ENCODE measurements around the gene TMEM82.

Gene TMEM82

DNA sequence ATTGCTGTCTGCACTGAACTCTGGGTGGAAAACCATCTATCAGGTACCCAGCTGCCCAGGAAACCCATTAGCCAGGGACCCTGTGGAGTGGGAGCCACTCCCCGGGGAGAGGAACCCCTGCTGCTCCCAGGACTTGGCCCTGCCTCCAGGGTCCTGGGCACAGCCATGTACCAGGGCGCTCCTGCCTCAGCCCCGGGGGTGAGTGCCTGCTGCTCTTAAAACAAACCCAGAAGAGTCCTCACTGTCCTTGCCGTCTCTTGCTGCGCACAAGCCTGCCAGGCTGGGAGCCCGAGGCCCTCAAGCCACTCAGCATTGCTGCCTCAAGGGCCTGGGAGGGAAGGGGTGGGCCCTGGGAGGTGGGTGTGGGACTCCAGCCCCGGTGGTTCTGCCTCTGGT is 9.6 kb upstream of the TMEM82 start:
- TF ChIP-seq NFIC (IDR thresholded peaks at IDR 0.05): no peak
- TF ChIP-seq, protein P1, sequence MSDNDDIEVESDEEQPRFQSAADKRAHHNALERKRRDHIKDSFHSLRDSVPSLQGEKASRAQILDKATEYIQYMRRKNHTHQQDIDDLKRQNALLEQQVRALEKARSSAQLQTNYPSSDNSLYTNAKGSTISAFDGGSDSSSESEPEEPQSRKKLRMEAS (IDR thresholded peaks at IDR 0.05): no peak
- no peak for TF ChIP-seq RAD21 (IDR thresholded peaks at IDR 0.05; ENCODE audit: low read depth)
- TF ChIP-seq, protein P2, sequence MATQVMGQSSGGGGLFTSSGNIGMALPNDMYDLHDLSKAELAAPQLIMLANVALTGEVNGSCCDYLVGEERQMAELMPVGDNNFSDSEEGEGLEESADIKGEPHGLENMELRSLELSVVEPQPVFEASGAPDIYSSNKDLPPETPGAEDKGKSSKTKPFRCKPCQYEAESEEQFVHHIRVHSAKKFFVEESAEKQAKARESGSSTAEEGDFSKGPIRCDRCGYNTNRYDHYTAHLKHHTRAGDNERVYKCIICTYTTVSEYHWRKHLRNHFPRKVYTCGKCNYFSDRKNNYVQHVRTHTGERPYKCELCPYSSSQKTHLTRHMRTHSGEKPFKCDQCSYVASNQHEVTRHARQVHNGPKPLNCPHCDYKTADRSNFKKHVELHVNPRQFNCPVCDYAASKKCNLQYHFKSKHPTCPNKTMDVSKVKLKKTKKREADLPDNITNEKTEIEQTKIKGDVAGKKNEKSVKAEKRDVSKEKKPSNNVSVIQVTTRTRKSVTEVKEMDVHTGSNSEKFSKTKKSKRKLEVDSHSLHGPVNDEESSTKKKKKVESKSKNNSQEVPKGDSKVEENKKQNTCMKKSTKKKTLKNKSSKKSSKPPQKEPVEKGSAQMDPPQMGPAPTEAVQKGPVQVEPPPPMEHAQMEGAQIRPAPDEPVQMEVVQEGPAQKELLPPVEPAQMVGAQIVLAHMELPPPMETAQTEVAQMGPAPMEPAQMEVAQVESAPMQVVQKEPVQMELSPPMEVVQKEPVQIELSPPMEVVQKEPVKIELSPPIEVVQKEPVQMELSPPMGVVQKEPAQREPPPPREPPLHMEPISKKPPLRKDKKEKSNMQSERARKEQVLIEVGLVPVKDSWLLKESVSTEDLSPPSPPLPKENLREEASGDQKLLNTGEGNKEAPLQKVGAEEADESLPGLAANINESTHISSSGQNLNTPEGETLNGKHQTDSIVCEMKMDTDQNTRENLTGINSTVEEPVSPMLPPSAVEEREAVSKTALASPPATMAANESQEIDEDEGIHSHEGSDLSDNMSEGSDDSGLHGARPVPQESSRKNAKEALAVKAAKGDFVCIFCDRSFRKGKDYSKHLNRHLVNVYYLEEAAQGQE (IDR thresholded peaks at IDR 0.05; ENCODE audit: low read depth): no peak
- TF ChIP-seq EGR1 (IDR thresholded peaks at IDR 0.05): no peak
- no peak for TF ChIP-seq CREB1 (IDR thresholded peaks at IDR 0.05; ENCODE audit: low read depth)
- no peak for TF ChIP-seq FOXM1 (IDR thresholded peaks at IDR 0.05; ENCODE audit: borderline replicate concordance, low read depth)
- no peak for TF ChIP-seq EP300 (IDR thresholded peaks at IDR 0.05; ENCODE audit: borderline replicate concordance)
- no peak for TF ChIP-seq ZBTB7A (IDR thresholded peaks at IDR 0.05; ENCODE audit: low read depth)
- no peak for TF ChIP-seq TCF12 (IDR thresholded peaks at IDR 0.05; ENCODE audit: low read depth)
- TF ChIP-seq TAF1 (IDR thresholded peaks at IDR 0.05; ENCODE audit: low read depth): no peak
- TF ChIP-seq, protein P3, sequence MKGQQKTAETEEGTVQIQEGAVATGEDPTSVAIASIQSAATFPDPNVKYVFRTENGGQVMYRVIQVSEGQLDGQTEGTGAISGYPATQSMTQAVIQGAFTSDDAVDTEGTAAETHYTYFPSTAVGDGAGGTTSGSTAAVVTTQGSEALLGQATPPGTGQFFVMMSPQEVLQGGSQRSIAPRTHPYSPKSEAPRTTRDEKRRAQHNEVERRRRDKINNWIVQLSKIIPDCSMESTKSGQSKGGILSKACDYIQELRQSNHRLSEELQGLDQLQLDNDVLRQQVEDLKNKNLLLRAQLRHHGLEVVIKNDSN (IDR thresholded peaks at IDR 0.05): no peak
- TF ChIP-seq TEAD4 (IDR thresholded peaks at IDR 0.05): no peak
- no peak for TF ChIP-seq CEBPB (IDR thresholded peaks at IDR 0.05)
- TF ChIP-seq YY1 (IDR thresholded peaks at IDR 0.05; ENCODE audit: low read depth): no peak

DNA sequence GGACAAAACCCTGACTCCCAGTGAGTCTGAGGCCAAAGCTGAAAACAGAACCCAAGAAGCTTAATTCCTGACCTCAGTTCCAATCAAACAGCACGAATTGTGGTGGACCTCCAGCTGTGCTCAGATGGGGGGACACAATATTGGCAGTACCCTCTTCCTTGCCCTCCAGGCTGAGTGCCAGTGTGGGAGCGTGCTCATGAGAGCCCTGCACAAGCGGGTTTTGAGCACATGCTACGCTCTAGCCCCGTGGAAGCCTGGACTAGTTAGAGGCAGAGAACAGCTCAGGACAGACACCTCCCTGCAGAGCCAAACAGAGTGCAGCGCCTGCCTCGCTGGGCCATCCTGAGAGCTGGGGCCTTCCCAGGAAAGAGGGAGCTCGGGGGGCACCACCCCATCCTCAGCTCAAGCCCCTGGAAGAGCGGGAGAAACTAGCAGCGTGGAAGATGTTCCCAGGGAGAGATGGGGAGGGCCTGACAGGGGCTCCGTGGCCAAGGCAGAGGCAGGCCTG is 9.0 kb upstream of the TMEM82 start:
- TF ChIP-seq ZBTB7A (IDR thresholded peaks at IDR 0.05; ENCODE audit: low read depth) (no peak), FOXM1 (IDR thresholded peaks at IDR 0.05; ENCODE audit: borderline replicate concordance, low read depth) (no peak), CEBPB (IDR thresholded peaks at IDR 0.05) (no peak), TEAD4 (IDR thresholded peaks at IDR 0.05) (no peak), NFIC (IDR thresholded peaks at IDR 0.05) (no peak), RAD21 (IDR thresholded peaks at IDR 0.05; ENCODE audit: low read depth) (no peak), TAF1 (IDR thresholded peaks at IDR 0.05; ENCODE audit: low read depth) (no peak), EP300 (IDR thresholded peaks at IDR 0.05; ENCODE audit: borderline replicate concordance) (no peak), EGR1 (IDR thresholded peaks at IDR 0.05) (no peak), YY1 (IDR thresholded peaks at IDR 0.05; ENCODE audit: low read depth) (no peak)
- TF ChIP-seq, protein P1 (IDR thresholded peaks at IDR 0.05): no peak
- TF ChIP-seq, protein P3 (IDR thresholded peaks at IDR 0.05): no peak
- TF ChIP-seq, protein P2 (IDR thresholded peaks at IDR 0.05; ENCODE audit: low read depth): no peak

DNA sequence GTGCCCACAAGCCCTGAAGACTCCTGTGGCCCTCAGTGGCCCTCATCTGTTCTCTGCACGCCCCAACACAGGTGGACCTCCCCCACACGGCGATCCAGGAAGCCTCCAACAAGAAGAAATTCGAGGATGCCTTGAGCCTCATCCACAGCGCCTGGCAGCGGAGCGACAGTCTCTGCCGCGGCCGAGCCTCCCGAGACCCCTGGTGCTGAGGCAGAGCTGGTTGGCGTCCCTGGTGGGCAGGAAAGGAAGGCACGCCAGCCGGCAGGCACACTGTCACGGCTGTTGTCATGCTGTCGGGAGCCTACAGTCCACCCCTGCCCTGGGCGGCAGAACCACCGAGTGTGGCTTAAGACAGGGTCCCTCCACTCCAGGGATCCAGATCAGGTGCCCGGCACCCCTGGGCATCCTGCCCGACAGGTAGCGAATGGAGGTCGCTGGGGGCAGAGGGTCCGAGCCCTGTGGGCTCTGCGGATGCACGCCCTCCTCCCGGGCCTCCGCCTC is 8.5 kb upstream of the TMEM82 start:
- no peak for TF ChIP-seq CREB1 (IDR thresholded peaks at IDR 0.05; ENCODE audit: low read depth)
- TF ChIP-seq, protein P1 (IDR thresholded peaks at IDR 0.05): no peak
- no peak for TF ChIP-seq YY1 (IDR thresholded peaks at IDR 0.05; ENCODE audit: low read depth)
- no peak for TF ChIP-seq TEAD4 (IDR thresholded peaks at IDR 0.05)
- TF ChIP-seq, protein P3 (IDR thresholded peaks at IDR 0.05): no peak
- TF ChIP-seq RAD21 (IDR thresholded peaks at IDR 0.05; ENCODE audit: low read depth): no peak
- TF ChIP-seq TCF12 (IDR thresholded peaks at IDR 0.05; ENCODE audit: low read depth): no peak
- no peak for TF ChIP-seq EP300 (IDR thresholded peaks at IDR 0.05; ENCODE audit: borderline replicate concordance)
- TF ChIP-seq FOXM1 (IDR thresholded peaks at IDR 0.05; ENCODE audit: borderline replicate concordance, low read depth): no peak
- TF ChIP-seq CEBPB (IDR thresholded peaks at IDR 0.05): no peak
- no peak for TF ChIP-seq ZBTB7A (IDR thresholded peaks at IDR 0.05; ENCODE audit: low read depth)
- no peak for TF ChIP-seq NFIC (IDR thresholded peaks at IDR 0.05)
- TF ChIP-seq, protein P2 (IDR thresholded peaks at IDR 0.05; ENCODE audit: low read depth): no peak
- no peak for TF ChIP-seq TAF1 (IDR thresholded peaks at IDR 0.05; ENCODE audit: low read depth)
- TF ChIP-seq EGR1 (IDR thresholded peaks at IDR 0.05): no peak
